ENCODE data around the gene MDFI. TPM values are rescaled to one million over a fixed set of nuclear protein-coding genes. Genes with fewer than 3 reads are reported as not detected.

MDFI gene

DNA sequence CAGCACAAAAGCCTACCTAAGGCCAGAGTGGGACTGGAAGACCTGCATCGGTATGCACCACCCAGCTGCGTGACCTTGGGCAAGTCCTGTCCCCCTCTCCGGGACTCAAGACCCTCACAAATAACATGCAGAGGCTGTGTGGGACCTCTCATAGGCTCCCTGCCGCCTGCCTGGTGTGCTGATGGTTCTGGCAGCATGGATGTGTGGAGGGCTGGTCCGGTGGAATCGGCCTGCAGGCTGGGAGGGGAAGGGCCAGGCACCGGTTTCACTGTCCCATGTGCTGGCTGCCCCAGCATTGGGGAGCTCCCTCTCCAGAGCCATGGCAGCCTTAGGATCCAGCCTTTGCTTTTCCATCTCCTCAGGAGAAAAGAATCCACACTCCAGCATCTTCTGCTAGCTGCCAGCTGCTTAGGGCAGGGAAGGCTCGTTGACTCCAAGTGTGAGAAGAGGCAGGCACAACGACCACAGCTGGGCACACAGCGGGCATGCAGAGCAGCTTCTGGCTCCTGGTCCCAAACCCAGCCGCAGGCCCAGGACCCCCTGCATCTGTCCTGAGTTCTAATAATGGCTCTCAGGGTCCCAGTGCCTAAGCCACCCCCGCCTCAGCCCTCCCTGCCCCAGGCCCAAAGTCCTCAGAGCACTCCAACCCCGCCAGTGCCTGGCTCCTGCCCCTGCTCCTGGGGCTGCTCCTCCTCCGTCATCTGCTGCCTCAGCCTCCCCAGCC lies 64.7 kb downstream of the MDFI start:
- Histone ChIP-seq H2BK5ac (ENCODE audit: low read length) (no peak overlapping the region), H3K79me1 (ENCODE audit: low read length) (no peaks in the 10 kb centered on the region), H3K18ac (ENCODE audit: low read length) (no peak overlapping the region), H4K8ac (ENCODE audit: low read depth, low read length) (no peak overlapping the region), H3K23ac (ENCODE audit: low read length) (no peak overlapping the region), H3K27ac (ENCODE audit: low read depth, low read length) (no peak overlapping the region), H3K56ac (ENCODE audit: low read length) (no peak overlapping the region), H3K4me1 (ENCODE audit: control insufficient read depth, low read depth, low read length) (no peaks in the 10 kb centered on the region), H2BK15ac (replicated peaks; ENCODE audit: low read depth) (no peak overlapping the region), H3K36me3 (ENCODE audit: control insufficient read depth, insufficient read depth, low read length) (no peaks in the 10 kb centered on the region), H3K4ac (ENCODE audit: low read depth, low read length) (no peak overlapping the region), H2BK120ac (ENCODE audit: low read depth, low read length) (no peak overlapping the region), H3K9ac (ENCODE audit: low read length) (no peak overlapping the region), H4K5ac (ENCODE audit: low read length) (no peak overlapping the region), H3K79me2 (ENCODE audit: control insufficient read depth, insufficient read depth, low read length) (no peaks in the 10 kb centered on the region), H3K4me3 (ENCODE audit: low read length) (no peak overlapping the region), H3K4me2 (ENCODE audit: low read length) (no peak overlapping the region), H3K27me3 (ENCODE audit: insufficient read depth, low read length, poor library complexity) (no peaks in the 10 kb centered on the region), H2AK5ac (ENCODE audit: low read length) (no peak overlapping the region)
- DNase-seq = no peak
- no CpG with 5 or more reads among the region's 14 CpGs for WGBS (ENCODE audit: extremely low coverage, insufficient coverage, low lambda C conversion rate)

Small RNAs within 50 kb of the gene (small RNA-seq; reads per million reads assigned to genes)
- gene MIR4641 (ENCODE audit: insufficient read depth) = not detected
